GM10266 (cell line): ENCODE data around the gene ABTB2.

Source experiments
- DNase-seq: peaks from one replicate; pipeline ENCODE4 v3.0.0; 2012; ENCODE audit errors: extremely low spot score
- CTCF ChIP-seq: IDR thresholded peaks from 2 replicates; pipeline ENCODE4 v1.5.1; 2012; ENCODE audit warnings: mild to moderate bottlenecking, low read depth; ENCODE audit not compliant: control insufficient read depth, insufficient read depth; ENCODE audit errors: missing control alignments

Gene ABTB2

GRCh38 chr11:34162493-34162820, 195.4 kb downstream of the ABTB2 start:
- no peak for DNase-seq
- no peak for TF ChIP-seq CTCF

GRCh38 chr11:34161812-34162492, 195.9 kb downstream of the ABTB2 start:
- TF ChIP-seq CTCF, result no peak
- DNase-seq, result peak; percentile 59

- no peak for DNase-seq
- TF ChIP-seq CTCF, result no peak
These were observed 196.4 kb downstream of the ABTB2 start for GRCh38 chr11:34161361-34161760.

GRCh38 chr11:34160791-34161190, 197.0 kb downstream of the ABTB2 start:
- TF ChIP-seq CTCF, result no peak
- no peak for DNase-seq

- DNase-seq, result no peak
- no peak for TF ChIP-seq CTCF
These were observed 197.6 kb downstream of the ABTB2 start for GRCh38 chr11:34160049-34160721.

- no peak for DNase-seq
- no peak for TF ChIP-seq CTCF
These were observed 199.1 kb downstream of the ABTB2 start for GRCh38 chr11:34158661-34159060.

- no peak for DNase-seq
- no peak for TF ChIP-seq CTCF
These were observed 200.6 kb downstream of the ABTB2 start for GRCh38 chr11:34157163-34157562.
